Astrocyte (in vitro differentiated cells and primary cell): ENCODE measurements around the gene FAM234A. TPM values are rescaled to one million over a fixed set of nuclear protein-coding genes. Genes with fewer than 3 reads are reported as not detected.

Experiments
- DNase-seq: peaks from one replicate; pipeline ENCODE4 v3.0.0-alpha.2; 2010; ENCODE audit warnings: low read depth
- FAIRE-seq: peaks from 2 replicates; lab custom pipeline; 2011; peaks lifted over from hg19 to GRCh38; lab: Jason Lieb, UNC
- H2AFZ ChIP-seq: 2 replicates; pipeline ENCODE4 v1.6.0; 2012; ENCODE audit warnings: low read depth, low read length, inconsistent platforms
- H3K27ac ChIP-seq: 2 replicates; pipeline ENCODE4 v1.5.1; 2011; ENCODE audit warnings: low read depth, low read length, inconsistent platforms
- H3K27me3 ChIP-seq: 2 replicates; pipeline ENCODE4 v1.6.0; 2011; ENCODE audit warnings: low read length, inconsistent platforms; ENCODE audit not compliant: insufficient read depth
- H3K36me3 ChIP-seq: 2 replicates; pipeline ENCODE4 v1.5.1; 2011; ENCODE audit warnings: low read length, inconsistent platforms; ENCODE audit not compliant: insufficient read depth
- H3K4me1 ChIP-seq: 2 replicates; pipeline ENCODE4 v1.5.1; 2011; ENCODE audit warnings: low read length, inconsistent platforms; ENCODE audit not compliant: insufficient read depth
- H3K4me2 ChIP-seq: 2 replicates; pipeline ENCODE4 v1.6.0; 2012; ENCODE audit warnings: low read length, inconsistent platforms
- H3K4me3 ChIP-seq: 2 replicates; pipeline ENCODE4 v1.5.1; 2011; ENCODE audit warnings: low read depth, mild to moderate bottlenecking, low read length, inconsistent platforms; ENCODE audit not compliant: insufficient read depth
- H3K79me2 ChIP-seq: 2 replicates; pipeline ENCODE4 v1.6.0; 2012; ENCODE audit warnings: mild to moderate bottlenecking, low read length, inconsistent platforms; ENCODE audit not compliant: insufficient read depth
- H3K9ac ChIP-seq: 2 replicates; pipeline ENCODE4 v1.6.0; 2012; ENCODE audit warnings: mild to moderate bottlenecking, low read length, inconsistent platforms
- H3K9me3 ChIP-seq: 2 replicates; pipeline ENCODE4 v1.5.1; 2012; ENCODE audit warnings: low read depth, mild to moderate bottlenecking, low read length, inconsistent platforms; ENCODE audit not compliant: insufficient read depth
- H4K20me1 ChIP-seq: 2 replicates; pipeline ENCODE4 v1.6.0; 2012; ENCODE audit warnings: low read length, inconsistent platforms; ENCODE audit not compliant: insufficient read depth
- H3K27ac Mint-ChIP-seq: one replicate; pipeline ENCODE4 v1.8.0; 2021; ENCODE audit warnings: mild to moderate bottlenecking, mixed read lengths; ENCODE audit not compliant: unreplicated experiment
- H3K27me3 Mint-ChIP-seq: one replicate; pipeline ENCODE4 v1.8.0; 2021; ENCODE audit warnings: low read depth, mixed read lengths; ENCODE audit not compliant: unreplicated experiment
- H3K36me3 Mint-ChIP-seq: one replicate; pipeline ENCODE4 v1.8.0; 2021; ENCODE audit warnings: low read depth, mixed read lengths; ENCODE audit not compliant: unreplicated experiment
- H3K4me1 Mint-ChIP-seq: one replicate; pipeline ENCODE4 v1.8.0; 2021; ENCODE audit warnings: low read depth, mixed read lengths; ENCODE audit not compliant: unreplicated experiment
- H3K4me3 Mint-ChIP-seq: one replicate; pipeline ENCODE4 v1.8.0; 2021; ENCODE audit warnings: mild to moderate bottlenecking, moderate library complexity, mixed read lengths; ENCODE audit not compliant: unreplicated experiment
- H3K9me3 Mint-ChIP-seq: one replicate; pipeline ENCODE4 v1.8.0; 2021; ENCODE audit warnings: mild to moderate bottlenecking, mixed read lengths; ENCODE audit not compliant: unreplicated experiment
- CTCF ChIP-seq: IDR thresholded peaks from 2 replicates; pipeline ENCODE4 v1.5.1; 2011; ENCODE audit warnings: low read depth, mild to moderate bottlenecking, inconsistent platforms, low read length, moderate library complexity; ENCODE audit not compliant: insufficient read depth
- EZH2 ChIP-seq: IDR thresholded peaks from 2 replicates; pipeline ENCODE4 v1.6.1; 2012; ENCODE audit warnings: mild to moderate bottlenecking, low read length, inconsistent platforms; ENCODE audit not compliant: insufficient read depth
- total RNA-seq: library from RNA; stranded (reverse); gene quantifications from 2 replicates; pipeline ENCODE4 v1.2.1, GENCODE V29; 2021

The FAM234A gene
- total RNA-seq, 1 donor from 2014 or later, result 70.8 TPM

GRCh38 chr16:289395-289997, 54.9 kb downstream of the FAM234A start:
- FAIRE-seq, result no peak
- TF ChIP-seq CTCF, result no peak
- TF ChIP-seq EZH2, result no peak

GRCh38 chr16:290015-290680, 55.5 kb downstream of the FAM234A start:
- H3K9ac ChIP-seq, result no peak overlapping the region
- no peaks in the 10 kb centered on the region for H3K36me3 ChIP-seq
- no peaks in the 10 kb centered on the region for H3K4me1 Mint-ChIP-seq
- no peaks in the 10 kb centered on the region for H4K20me1 ChIP-seq
- no peak for FAIRE-seq
- no peak overlapping the region for H3K4me3 ChIP-seq
- no peaks in the 10 kb centered on the region for H3K9me3 ChIP-seq
- no peaks in the 10 kb centered on the region for H3K27me3 Mint-ChIP-seq
- H3K9me3 Mint-ChIP-seq, result no peaks in the 10 kb centered on the region
- H3K27ac Mint-ChIP-seq, result no peak overlapping the region
- H3K79me2 ChIP-seq, result no peaks in the 10 kb centered on the region
- no peak for TF ChIP-seq CTCF
- TF ChIP-seq EZH2, result no peak
- no peak overlapping the region for H3K27ac ChIP-seq
- H3K4me1 ChIP-seq, result no peaks in the 10 kb centered on the region
- H3K36me3 Mint-ChIP-seq, result peaks cover 8% of the 10 kb centered on the region
- no peaks in the 10 kb centered on the region for H3K27me3 ChIP-seq
- DNase-seq, result no peak
- no peak overlapping the region for H2AFZ ChIP-seq
- H3K4me2 ChIP-seq, result no peak overlapping the region
- no peak overlapping the region for H3K4me3 Mint-ChIP-seq

More at GRCh38 chr16:289395-289997, 54.9 kb downstream of the FAM234A start:
- H3K27ac ChIP-seq, result no peak overlapping the region
- H3K4me3 Mint-ChIP-seq, result no peak overlapping the region
- H3K4me1 ChIP-seq, result no peaks in the 10 kb centered on the region
- no peak for DNase-seq
- H3K27me3 Mint-ChIP-seq, result no peaks in the 10 kb centered on the region
- H3K9ac ChIP-seq, result no peak overlapping the region
- no peaks in the 10 kb centered on the region for H3K27me3 ChIP-seq
- H3K27ac Mint-ChIP-seq, result no peak overlapping the region
- peaks cover 8% of the 10 kb centered on the region for H3K36me3 Mint-ChIP-seq
- no peaks in the 10 kb centered on the region for H3K9me3 ChIP-seq
- H3K4me2 ChIP-seq, result no peak overlapping the region
- H3K36me3 ChIP-seq, result no peaks in the 10 kb centered on the region
- H3K4me1 Mint-ChIP-seq, result no peaks in the 10 kb centered on the region
- no peaks in the 10 kb centered on the region for H4K20me1 ChIP-seq
- no peaks in the 10 kb centered on the region for H3K79me2 ChIP-seq
- H3K4me3 ChIP-seq, result no peak overlapping the region
- H3K9me3 Mint-ChIP-seq, result no peaks in the 10 kb centered on the region
- no peak overlapping the region for H2AFZ ChIP-seq
